HCT116 (cell line): ENCODE data around the gene SMG5. TPM values are rescaled to one million over a fixed set of nuclear protein-coding genes. Genes with fewer than 3 reads are reported as not detected.

Source experiments
- ATAC-seq: fragments of 200-7000 bp; cut with Tn5 transposase; 2 replicates; pipeline ENCODE4 v1.9.1; 2020; ENCODE audit warnings: mild to moderate bottlenecking, moderate library complexity
- BruUV-seq: library from RNA; stranded (reverse); fragments of 400-500 nt; replicated peaks from 2 replicates; lab custom pipeline; 2021; lab: Mats Ljungman, UMichigan
- CTCF ChIA-PET: fragments of 300-600 bp; sonication (Branson Sonifier 250); formaldehyde crosslinking; loops from one replicate; lab custom pipeline; 2021; ENCODE audit warnings: antibody characterized with exemption; lab: Charles Lee
- POLR2A ChIA-PET: fragments of 300-600, 350-600 bp; sonication (Branson Sonifier 250); formaldehyde crosslinking; loops from one replicate; lab custom pipeline; 2021; ENCODE audit warnings: antibody characterized with exemption; lab: Charles Lee
- RAD21 ChIA-PET, 2 experiments: fragments of 300-600 bp; sonication (Branson Sonifier 250); formaldehyde crosslinking; loops; one replicate each; lab custom pipeline; 2023; ENCODE audit warnings: low total read pairs in 2 of 2; ENCODE audit not compliant: uncharacterized antibody in 2 of 2, unreplicated experiment in 2 of 2, low non-redundant PET in 1 of 2; lab: Charles Lee
- DNase-seq: peaks from one replicate; pipeline ENCODE4 v3.0.0-alpha.2; 2010; ENCODE audit warnings: low read depth, low spot score
- H2AFZ ChIP-seq: fragments of 200-600 bp; shearing (Covaris generic), sonication (generic); 2 replicates; pipeline ENCODE4 v1.6.1; 2017; ENCODE audit warnings: low read depth, mixed run types, mixed read lengths, antibody characterized with exemption, low read length; ENCODE audit not compliant: poor library complexity, severe bottlenecking
- H3K27ac ChIP-seq: 2 replicates; pipeline ENCODE4 v1.5.1; 2012; ENCODE audit warnings: low read depth, low read length
- H3K27me3 ChIP-seq: fragments of 200-600 bp; sonication (generic); 2 replicates; pipeline ENCODE4 v1.6.1; 2016; ENCODE audit warnings: mixed run types, low read length, mixed read lengths; ENCODE audit not compliant: insufficient read depth
- H3K36me3 ChIP-seq, 2 experiments: fragments of 200-500 bp in 1 of 2; fragments of 200-600 bp in 1 of 2; sonication (Bioruptor generic) in 1 of 2; sonication (generic) in 1 of 2; 2 replicates each; pipeline versions ENCODE4 v1.5.1 to v1.6.1; 2014 to 2016; ENCODE audit warnings: low read length in 2 of 2, inconsistent platforms in 1 of 2, mixed read lengths in 1 of 2, mixed run types in 1 of 2; ENCODE audit not compliant: insufficient read depth in 2 of 2, control insufficient read depth in 1 of 2
- H3K4me1 ChIP-seq, 2 experiments: fragments of 200-600 bp in 1 of 2; sonication (generic) in 1 of 2; 2 replicates each; pipeline versions ENCODE4 v1.5.1 to v1.6.1; 2012 to 2017; ENCODE audit warnings: low read length in 2 of 2, inconsistent platforms in 1 of 2, mild to moderate bottlenecking in 1 of 2, mixed read lengths in 1 of 2, mixed run types in 1 of 2, moderate library complexity in 1 of 2; ENCODE audit not compliant: insufficient read depth in 2 of 2, control insufficient read depth in 1 of 2
- H3K4me2 ChIP-seq: fragments of 200-600 bp; sonication (generic); 2 replicates; pipeline ENCODE4 v1.6.1; 2017; ENCODE audit warnings: mixed run types, low read length, mixed read lengths
- H3K4me3 ChIP-seq, 2 experiments: fragments of 200-600 bp in 1 of 2; sonication (generic) in 1 of 2; replicated peaks in 1 of 2; 2 replicates each; pipeline ENCODE4 v1.5.1; 2011 to 2016; ENCODE audit warnings: low read length in 2 of 2, control low read depth in 1 of 2, low read depth in 1 of 2, mild to moderate bottlenecking in 1 of 2, mixed read lengths in 1 of 2, mixed run types in 1 of 2
- H3K79me2 ChIP-seq: fragments of 200-600 bp; sonication (generic); 2 replicates; pipeline ENCODE4 v1.6.1; 2017; ENCODE audit warnings: mild to moderate bottlenecking, mixed run types, low read length, moderate library complexity, mixed read lengths; ENCODE audit not compliant: insufficient read depth
- H3K9ac ChIP-seq: fragments of 200-600 bp; sonication (generic); 2 replicates; pipeline ENCODE4 v1.6.1; 2016; ENCODE audit warnings: low read length, mixed read lengths
- H3K9me2 ChIP-seq: fragments of 200-600 bp; sonication (generic), shearing (Covaris generic); 2 replicates; pipeline ENCODE4 v1.6.1; 2017; ENCODE audit warnings: mixed run types, mild to moderate bottlenecking, moderate library complexity; ENCODE audit not compliant: insufficient read depth
- H3K9me3 ChIP-seq, 2 experiments: fragments of 200-500 bp in 1 of 2; fragments of 200-600 bp in 1 of 2; sonication (Bioruptor generic) in 1 of 2; sonication (generic) in 1 of 2; 2 replicates each; pipeline ENCODE4 v1.6.1; 2014 to 2017; ENCODE audit warnings: low read length in 2 of 2, mixed read lengths in 2 of 2, inconsistent platforms in 1 of 2, low read depth in 1 of 2, mild to moderate bottlenecking in 1 of 2, mixed run types in 1 of 2, moderate library complexity in 1 of 2; ENCODE audit not compliant: control insufficient read depth in 1 of 2, insufficient read depth in 1 of 2
- H4K20me1 ChIP-seq: fragments of 200-600 bp; sonication (generic), shearing (Covaris generic); 2 replicates; pipeline ENCODE4 v1.6.1; 2017; ENCODE audit warnings: mixed run types, mild to moderate bottlenecking, moderate library complexity; ENCODE audit not compliant: insufficient read depth
- CBX3 ChIP-seq: IDR thresholded peaks from 2 replicates; pipeline ENCODE4 v1.6.1; 2012; ENCODE audit warnings: low read depth
- CEBPB ChIP-seq: IDR thresholded peaks from 2 replicates; pipeline ENCODE4 v1.6.1; 2012; ENCODE audit warnings: low read depth
- EGR1 ChIP-seq: IDR thresholded peaks from 2 replicates; pipeline ENCODE4 v1.6.1; 2012; ENCODE audit warnings: low read depth
- ELF1 ChIP-seq: IDR thresholded peaks from 2 replicates; pipeline ENCODE4 v1.6.1; 2012; ENCODE audit warnings: low read depth, borderline replicate concordance
- EZH2 ChIP-seq: fragments of 200-600 bp; sonication (generic); IDR thresholded peaks from 2 replicates; pipeline ENCODE4 v1.6.1; 2017; ENCODE audit warnings: antibody characterized with exemption, mixed run types
- JUND ChIP-seq: IDR thresholded peaks from 2 replicates; pipeline ENCODE4 v1.6.1; 2012
- POLR2A ChIP-seq: IDR thresholded peaks from 2 replicates; pipeline ENCODE4 v1.7.0; 2011; ENCODE audit warnings: borderline replicate concordance; ENCODE audit not compliant: insufficient read depth, insufficient read length; ENCODE audit errors: extremely low read depth
- POLR2AphosphoS5 ChIP-seq: IDR thresholded peaks from 2 replicates; pipeline ENCODE4 v1.6.1; 2011; ENCODE audit warnings: mild to moderate bottlenecking, low read depth, low read length, moderate library complexity
- SIN3A ChIP-seq: IDR thresholded peaks from 2 replicates; pipeline ENCODE4 v1.6.1; 2012; ENCODE audit warnings: low read depth
- SP1 ChIP-seq: IDR thresholded peaks from 2 replicates; pipeline ENCODE4 v1.6.1; 2012; ENCODE audit warnings: low read depth
- SRF ChIP-seq: IDR thresholded peaks from 2 replicates; pipeline ENCODE4 v1.6.1; 2012; ENCODE audit warnings: low read depth
- YY1 ChIP-seq: IDR thresholded peaks from 2 replicates; pipeline ENCODE4 v1.6.1; 2011; ENCODE audit warnings: low read length, low read depth, moderate library complexity, mild to moderate bottlenecking; ENCODE audit not compliant: insufficient replicate concordance; ENCODE audit errors: extremely low read depth
- ZNF274 ChIP-seq: fragments of 200-500 bp; sonication (Bioruptor generic); IDR thresholded peaks from 2 replicates; pipeline ENCODE4 v1.6.1; 2014; ENCODE audit warnings: mild to moderate bottlenecking, low read depth, low read length, inconsistent platforms
- intact Hi-C: fragments of 100-400 bp; cut with micrococcal nuclease; formaldehyde crosslinking; loops from 2 replicates; pipeline ENCODE4 v1.10.0; 2022
- total RNA-seq: library from RNA; stranded (reverse); gene quantifications from one replicate; pipeline ENCODE4 v1.2.1, GENCODE V29; 2021; ENCODE audit not compliant: unreplicated experiment
- TF ChIP-seq, protein P1 (sequence below): IDR thresholded peaks from 2 replicates; pipeline ENCODE4 v1.6.1; 2012; ENCODE audit warnings: low read depth
- TF ChIP-seq, protein P2 (sequence below): IDR thresholded peaks from 2 replicates; pipeline ENCODE4 v1.6.1; 2012
- TF ChIP-seq, protein P3 (sequence below): IDR thresholded peaks from 2 replicates; pipeline ENCODE4 v1.6.1; 2012
- TF ChIP-seq, protein P4 (sequence below): IDR thresholded peaks from 2 replicates; pipeline ENCODE4 v1.6.1; 2011; ENCODE audit warnings: mild to moderate bottlenecking, low read length, moderate library complexity; ENCODE audit not compliant: insufficient replicate concordance; ENCODE audit errors: extremely low read depth

Gene SMG5
- total RNA-seq, 1 experiment from 2014 or later = 75.2 TPM

DNA sequence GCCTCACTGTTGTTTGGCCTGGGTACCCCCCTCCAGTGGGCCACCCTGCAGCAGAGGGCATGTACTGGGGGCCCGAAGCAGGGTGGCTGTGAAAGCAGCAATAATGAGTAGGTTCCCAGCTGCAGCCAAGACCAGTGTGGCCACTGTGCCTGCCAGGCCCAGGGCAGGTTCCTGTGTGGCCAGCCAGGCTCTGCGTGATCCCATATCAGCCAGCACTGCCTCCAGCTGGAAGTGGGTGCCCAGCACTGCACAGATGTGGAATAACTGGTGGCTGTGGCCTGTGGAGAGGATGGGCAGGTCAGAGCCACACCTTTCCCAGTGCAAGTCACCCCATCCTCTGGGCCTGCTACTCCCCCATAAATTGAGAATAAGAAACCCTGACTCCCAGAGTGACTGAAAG, 38.5 kb downstream of the SMG5 start:
- RAD21 ChIA-PET = no interaction called here
- CTCF ChIA-PET = no interaction called here

More for the DNA sequence above, 38.5 kb downstream of the SMG5 start:
- Histone ChIP-seq H3K79me2 (no peaks in the 10 kb centered on the region), H3K4me3 (no peak overlapping the region), H3K9ac (no peak overlapping the region), H3K27ac (no peak overlapping the region), H3K9me3 (no peaks in the 10 kb centered on the region), H3K4me2 (no peak overlapping the region), H3K27me3 (no peaks in the 10 kb centered on the region), H3K9me2 (no peaks in the 10 kb centered on the region), H4K20me1 (peaks cover 3% of the 10 kb centered on the region; the same call in 1 of the 2 replicates), H3K36me3 (peaks cover 1 to 4% of the 10 kb centered on the region in 2 experiments; a peak in 1 of 4 replicates), H3K4me1 (peaks cover 14 to 31% of the 10 kb centered on the region in 2 experiments), H2AFZ (no peak overlapping the region)
- ATAC-seq (no peak), DNase-seq (no peak)
- POLR2A ChIA-PET = no interaction called here
- TF ChIP-seq, protein P1, sequence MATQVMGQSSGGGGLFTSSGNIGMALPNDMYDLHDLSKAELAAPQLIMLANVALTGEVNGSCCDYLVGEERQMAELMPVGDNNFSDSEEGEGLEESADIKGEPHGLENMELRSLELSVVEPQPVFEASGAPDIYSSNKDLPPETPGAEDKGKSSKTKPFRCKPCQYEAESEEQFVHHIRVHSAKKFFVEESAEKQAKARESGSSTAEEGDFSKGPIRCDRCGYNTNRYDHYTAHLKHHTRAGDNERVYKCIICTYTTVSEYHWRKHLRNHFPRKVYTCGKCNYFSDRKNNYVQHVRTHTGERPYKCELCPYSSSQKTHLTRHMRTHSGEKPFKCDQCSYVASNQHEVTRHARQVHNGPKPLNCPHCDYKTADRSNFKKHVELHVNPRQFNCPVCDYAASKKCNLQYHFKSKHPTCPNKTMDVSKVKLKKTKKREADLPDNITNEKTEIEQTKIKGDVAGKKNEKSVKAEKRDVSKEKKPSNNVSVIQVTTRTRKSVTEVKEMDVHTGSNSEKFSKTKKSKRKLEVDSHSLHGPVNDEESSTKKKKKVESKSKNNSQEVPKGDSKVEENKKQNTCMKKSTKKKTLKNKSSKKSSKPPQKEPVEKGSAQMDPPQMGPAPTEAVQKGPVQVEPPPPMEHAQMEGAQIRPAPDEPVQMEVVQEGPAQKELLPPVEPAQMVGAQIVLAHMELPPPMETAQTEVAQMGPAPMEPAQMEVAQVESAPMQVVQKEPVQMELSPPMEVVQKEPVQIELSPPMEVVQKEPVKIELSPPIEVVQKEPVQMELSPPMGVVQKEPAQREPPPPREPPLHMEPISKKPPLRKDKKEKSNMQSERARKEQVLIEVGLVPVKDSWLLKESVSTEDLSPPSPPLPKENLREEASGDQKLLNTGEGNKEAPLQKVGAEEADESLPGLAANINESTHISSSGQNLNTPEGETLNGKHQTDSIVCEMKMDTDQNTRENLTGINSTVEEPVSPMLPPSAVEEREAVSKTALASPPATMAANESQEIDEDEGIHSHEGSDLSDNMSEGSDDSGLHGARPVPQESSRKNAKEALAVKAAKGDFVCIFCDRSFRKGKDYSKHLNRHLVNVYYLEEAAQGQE = no peak
- TF ChIP-seq CBX3 (no peak), SRF (no peak), SP1 (no peak), POLR2A (no peak), ELF1 (no peak), POLR2AphosphoS5 (no peak; the same call in 1 of the 2 replicates), YY1 (no peak), CEBPB (no peak), SIN3A (no peak), JUND (no peak), EGR1 (no peak), ZNF274 (no peak), EZH2 (no peak)
- TF ChIP-seq, protein P2, sequence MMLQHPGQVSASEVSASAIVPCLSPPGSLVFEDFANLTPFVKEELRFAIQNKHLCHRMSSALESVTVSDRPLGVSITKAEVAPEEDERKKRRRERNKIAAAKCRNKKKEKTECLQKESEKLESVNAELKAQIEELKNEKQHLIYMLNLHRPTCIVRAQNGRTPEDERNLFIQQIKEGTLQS = no peak
- TF ChIP-seq, protein P3, sequence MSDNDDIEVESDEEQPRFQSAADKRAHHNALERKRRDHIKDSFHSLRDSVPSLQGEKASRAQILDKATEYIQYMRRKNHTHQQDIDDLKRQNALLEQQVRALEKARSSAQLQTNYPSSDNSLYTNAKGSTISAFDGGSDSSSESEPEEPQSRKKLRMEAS = no peak
- TF ChIP-seq, protein P4, sequence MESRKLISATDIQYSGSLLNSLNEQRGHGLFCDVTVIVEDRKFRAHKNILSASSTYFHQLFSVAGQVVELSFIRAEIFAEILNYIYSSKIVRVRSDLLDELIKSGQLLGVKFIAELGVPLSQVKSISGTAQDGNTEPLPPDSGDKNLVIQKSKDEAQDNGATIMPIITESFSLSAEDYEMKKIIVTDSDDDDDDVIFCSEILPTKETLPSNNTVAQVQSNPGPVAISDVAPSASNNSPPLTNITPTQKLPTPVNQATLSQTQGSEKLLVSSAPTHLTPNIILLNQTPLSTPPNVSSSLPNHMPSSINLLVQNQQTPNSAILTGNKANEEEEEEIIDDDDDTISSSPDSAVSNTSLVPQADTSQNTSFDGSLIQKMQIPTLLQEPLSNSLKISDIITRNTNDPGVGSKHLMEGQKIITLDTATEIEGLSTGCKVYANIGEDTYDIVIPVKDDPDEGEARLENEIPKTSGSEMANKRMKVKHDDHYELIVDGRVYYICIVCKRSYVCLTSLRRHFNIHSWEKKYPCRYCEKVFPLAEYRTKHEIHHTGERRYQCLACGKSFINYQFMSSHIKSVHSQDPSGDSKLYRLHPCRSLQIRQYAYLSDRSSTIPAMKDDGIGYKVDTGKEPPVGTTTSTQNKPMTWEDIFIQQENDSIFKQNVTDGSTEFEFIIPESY = no peak
- intact Hi-C loops = no loop called here
- no TSS peak for BruUV-seq
